ENCODE data around the gene PTGDS.

- TF ChIP-seq SUZ12 (IDR thresholded peaks at IDR 0.05) (no peak), ELF4 (IDR thresholded peaks at IDR 0.05) (no peak), SP1 (IDR thresholded peaks at IDR 0.05) (no peak), BHLHE40 (IDR thresholded peaks at IDR 0.05; ENCODE audit: borderline replicate concordance) (no peak), LEF1 (IDR thresholded peaks at IDR 0.05; ENCODE audit: borderline replicate concordance) (no peak), TARDBP (IDR thresholded peaks at IDR 0.05) (no peak), FOXA1 (IDR thresholded peaks at IDR 0.05) (no peak), NFRKB (IDR thresholded peaks at IDR 0.05) (no peak), ARNT (IDR thresholded peaks at IDR 0.05) (no peak)
- TF ChIP-seq, protein P1, sequence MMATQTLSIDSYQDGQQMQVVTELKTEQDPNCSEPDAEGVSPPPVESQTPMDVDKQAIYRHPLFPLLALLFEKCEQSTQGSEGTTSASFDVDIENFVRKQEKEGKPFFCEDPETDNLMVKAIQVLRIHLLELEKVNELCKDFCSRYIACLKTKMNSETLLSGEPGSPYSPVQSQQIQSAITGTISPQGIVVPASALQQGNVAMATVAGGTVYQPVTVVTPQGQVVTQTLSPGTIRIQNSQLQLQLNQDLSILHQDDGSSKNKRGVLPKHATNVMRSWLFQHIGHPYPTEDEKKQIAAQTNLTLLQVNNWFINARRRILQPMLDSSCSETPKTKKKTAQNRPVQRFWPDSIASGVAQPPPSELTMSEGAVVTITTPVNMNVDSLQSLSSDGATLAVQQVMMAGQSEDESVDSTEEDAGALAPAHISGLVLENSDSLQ (IDR thresholded peaks at IDR 0.05), result no peak
Measured at GRCh38 chr9:136985027-136985602, 7.8 kb downstream of the PTGDS start.
